Progenitor cell of endocrine pancreas (in vitro differentiated cells): ENCODE measurements around the gene IMP3. TPM values are rescaled to one million over a fixed set of nuclear protein-coding genes. Genes with fewer than 3 reads are reported as not detected.
A peak's percentile ranks its signal among the peaks of the same experiment; 100 is the strongest.

Experiments used
- DNase-seq: peaks from one replicate; pipeline ENCODE4 v3.0.0; 2021; ENCODE audit warnings: low spot score; ENCODE audit not compliant: unreplicated experiment
- H3K27ac Mint-ChIP-seq: 2 replicates; pipeline ENCODE4 v1.8.0; 2021; ENCODE audit warnings: mild to moderate bottlenecking, moderate library complexity, mixed read lengths
- H3K27me3 Mint-ChIP-seq: 2 replicates; pipeline ENCODE4 v1.8.0; 2021; ENCODE audit warnings: mixed read lengths
- H3K36me3 Mint-ChIP-seq: 2 replicates; pipeline ENCODE4 v1.8.0; 2022; ENCODE audit warnings: mixed read lengths; ENCODE audit not compliant: insufficient read depth
- H3K4me1 Mint-ChIP-seq: 2 replicates; pipeline ENCODE4 v1.8.0; 2021; ENCODE audit warnings: low read depth, mixed read lengths
- H3K4me3 Mint-ChIP-seq: 2 replicates; pipeline ENCODE4 v1.8.0; 2021; ENCODE audit warnings: low read depth, mild to moderate bottlenecking, moderate library complexity, mixed read lengths
- H3K9me3 Mint-ChIP-seq: 2 replicates; pipeline ENCODE4 v1.8.0; 2021; ENCODE audit warnings: low read depth, mixed read lengths
- CTCF ChIP-seq: fragments of 200-600 bp; sonication (generic); IDR thresholded peaks from one replicate; pipeline ENCODE4 v1.5.0; 2021; ENCODE audit warnings: antibody characterized with exemption, mild to moderate bottlenecking; ENCODE audit not compliant: unreplicated experiment
- total RNA-seq: library from RNA; stranded (reverse); gene quantifications from 2 replicates; pipeline ENCODE4 v1.2.1, GENCODE V29; 2021

The IMP3 gene
- total RNA-seq, 1 donor from 2014 or later: 54.0 TPM

GRCh38 chr15:75597667-75598341, 42.2 kb downstream of the IMP3 start:
- H3K4me1 Mint-ChIP-seq: peaks cover 14% of the 10 kb centered on the region
- H3K36me3 Mint-ChIP-seq: peaks cover 20% of the 10 kb centered on the region
- H3K27ac Mint-ChIP-seq: no peak overlapping the region
- H3K4me3 Mint-ChIP-seq: no peak overlapping the region
- H3K27me3 Mint-ChIP-seq: no peaks in the 10 kb centered on the region
- no peaks in the 10 kb centered on the region for H3K9me3 Mint-ChIP-seq
- no peak for DNase-seq
- peak; percentile 40 for TF ChIP-seq CTCF

- no peak for DNase-seq
- no peak for TF ChIP-seq CTCF
- H3K4me1 Mint-ChIP-seq: peaks cover 18% of the 10 kb centered on the region
- no peaks in the 10 kb centered on the region for H3K27me3 Mint-ChIP-seq
- H3K27ac Mint-ChIP-seq: no peak overlapping the region
- H3K36me3 Mint-ChIP-seq: peaks cover 21% of the 10 kb centered on the region
- H3K4me3 Mint-ChIP-seq: no peak overlapping the region
- H3K9me3 Mint-ChIP-seq: no peaks in the 10 kb centered on the region
Observed at GRCh38 chr15:75596703-75597345, 43.2 kb downstream of the IMP3 start.

GRCh38 chr15:75594276-75594675, 45.7 kb downstream of the IMP3 start:
- H3K4me3 Mint-ChIP-seq: no peak overlapping the region
- peaks cover 20% of the 10 kb centered on the region for H3K36me3 Mint-ChIP-seq
- DNase-seq: no peak
- H3K9me3 Mint-ChIP-seq: no peaks in the 10 kb centered on the region
- no peak for TF ChIP-seq CTCF
- H3K4me1 Mint-ChIP-seq: peaks cover 21% of the 10 kb centered on the region
- H3K27ac Mint-ChIP-seq: no peak overlapping the region
- no peaks in the 10 kb centered on the region for H3K27me3 Mint-ChIP-seq

GRCh38 chr15:75591655-75592364, 48.2 kb downstream of the IMP3 start:
- Mint-ChIP-seq H3K27ac (peak overlapping the region; percentile 54), H3K9me3 (no peaks in the 10 kb centered on the region), H3K27me3 (no peaks in the 10 kb centered on the region), H3K36me3 (peaks cover 17% of the 10 kb centered on the region), H3K4me1 (peaks cover 9% of the 10 kb centered on the region), H3K4me3 (no peak overlapping the region)
- DNase-seq: no peak
- no peak for TF ChIP-seq CTCF

- Mint-ChIP-seq H3K27me3 (no peaks in the 10 kb centered on the region), H3K36me3 (peaks cover 10% of the 10 kb centered on the region), H3K4me1 (peaks cover 7% of the 10 kb centered on the region), H3K4me3 (no peak overlapping the region), H3K27ac (no peak overlapping the region), H3K9me3 (no peaks in the 10 kb centered on the region)
- no peak for DNase-seq
- TF ChIP-seq CTCF: no peak
Observed at GRCh38 chr15:75590239-75590638, 49.8 kb downstream of the IMP3 start.

Other genes with a start within 250 kb of the IMP3 start
- gene SIN3A, start 188.5 kb downstream of the IMP3 start, total RNA-seq: 91.8 and 96.4 TPM in 2 replicates
- 35.2 and 37.1 TPM in 2 replicates for gene PTPN9, start 60.9 kb downstream of the IMP3 start, total RNA-seq
- gene SNUPN, start 14.5 kb downstream of the IMP3 start, total RNA-seq: 16.0 and 21.1 TPM in 2 replicates
- 24.5 and 29.3 TPM in 2 replicates for gene SNX33, start 7.7 kb upstream of the IMP3 start, total RNA-seq
- 0.41 and 0.51 TPM in 2 replicates for gene CSPG4, start 72.6 kb upstream of the IMP3 start, total RNA-seq
- gene UBE2Q2, start 203.2 kb upstream of the IMP3 start, total RNA-seq: 40.9 and 41.2 TPM in 2 replicates